ENCODE data around the gene FGA.

FGA gene

GRCh38 chr4:154591890-154592289, 1.3 kb upstream of the FGA start:
- TF ChIP-seq ESRRG (CRISPR knock-in tag; IDR thresholded peaks at IDR 0.05) (no peak), CREB5 (CRISPR knock-in tag; IDR thresholded peaks at IDR 0.05; ENCODE audit: low read depth) (no peak), CSDC2 (CRISPR knock-in tag; IDR thresholded peaks at IDR 0.05) (no peak), PATZ1 (CRISPR knock-in tag; IDR thresholded peaks at IDR 0.05; ENCODE audit: borderline replicate concordance) (no peak), ZNF8 (CRISPR knock-in tag; IDR thresholded peaks at IDR 0.05) (no peak), ZNF565 (CRISPR knock-in tag; conservative IDR thresholded peaks at IDR 0.05; ENCODE audit: low read depth) (no peak), POU6F1 (CRISPR knock-in tag; IDR thresholded peaks at IDR 0.05; ENCODE audit: borderline replicate concordance, low read depth) (no peak), ZFP3 (CRISPR knock-in tag; IDR thresholded peaks at IDR 0.05) (no peak), ARNTL (CRISPR knock-in tag; IDR thresholded peaks at IDR 0.05; ENCODE audit: borderline replicate concordance, low read depth) (no peak), GLIS3 (CRISPR knock-in tag; IDR thresholded peaks at IDR 0.05) (no peak)
- no peak for ATAC-seq

GRCh38 chr4:154589296-154590197, 995 bp downstream of the FGA start:
- ATAC-seq, result no peak
- TF ChIP-seq PPARA (CRISPR knock-in tag; IDR thresholded peaks at IDR 0.05; ENCODE audit: borderline replicate concordance) (no peak), ESRRG (CRISPR knock-in tag; IDR thresholded peaks at IDR 0.05) (no peak), CSDC2 (CRISPR knock-in tag; IDR thresholded peaks at IDR 0.05) (no peak), PATZ1 (CRISPR knock-in tag; IDR thresholded peaks at IDR 0.05; ENCODE audit: borderline replicate concordance) (no peak), TCF4 (CRISPR knock-in tag; IDR thresholded peaks at IDR 0.05; ENCODE audit: borderline replicate concordance) (no peak), ZNF565 (CRISPR knock-in tag; conservative IDR thresholded peaks at IDR 0.05; ENCODE audit: low read depth) (no peak), POU6F1 (CRISPR knock-in tag; IDR thresholded peaks at IDR 0.05; ENCODE audit: borderline replicate concordance, low read depth) (no peak), SNAI2 (CRISPR knock-in tag; IDR thresholded peaks at IDR 0.05) (no peak), ZC3H10 (CRISPR knock-in tag; IDR thresholded peaks at IDR 0.05) (no peak), TSHZ2 (CRISPR knock-in tag; IDR thresholded peaks at IDR 0.05) (no peak), BACH2 (CRISPR knock-in tag; IDR thresholded peaks at IDR 0.05; ENCODE audit: borderline replicate concordance) (no peak), ZFP30 (CRISPR knock-in tag; IDR thresholded peaks at IDR 0.05) (no peak), ZFP3 (CRISPR knock-in tag; IDR thresholded peaks at IDR 0.05) (no peak), TOX (CRISPR knock-in tag; IDR thresholded peaks at IDR 0.05; ENCODE audit: borderline replicate concordance) (no peak), OSR1 (CRISPR knock-in tag; IDR thresholded peaks at IDR 0.05) (no peak), RARB (CRISPR knock-in tag; IDR thresholded peaks at IDR 0.05) (no peak), ISL1 (CRISPR knock-in tag; IDR thresholded peaks at IDR 0.05) (no peak), CREB5 (CRISPR knock-in tag; IDR thresholded peaks at IDR 0.05; ENCODE audit: low read depth) (no peak), ZNF8 (CRISPR knock-in tag; IDR thresholded peaks at IDR 0.05) (no peak), ZNF70 (CRISPR knock-in tag; IDR thresholded peaks at IDR 0.05) (no peak)

Data from SK-N-SH treated with all-trans-retinoic acid at 6 μM for 48 hours (cell line).